HUDEP-2 (cell line): ENCODE results near the gene ABCB8.
"Not testable (repeated sequence)": the region's sequence is repeated elsewhere in the genome, so short reads cannot be mapped to it uniquely, and the experiment has no call there.

ENCODE experiments used
- DNase-seq, 76 experiments: peaks; one replicate each; lab custom pipeline; 2025; ENCODE audit not compliant: unreplicated experiment in 76 of 76; lab: John Stamatoyannopoulos, UW

ABCB8 gene

DNA sequence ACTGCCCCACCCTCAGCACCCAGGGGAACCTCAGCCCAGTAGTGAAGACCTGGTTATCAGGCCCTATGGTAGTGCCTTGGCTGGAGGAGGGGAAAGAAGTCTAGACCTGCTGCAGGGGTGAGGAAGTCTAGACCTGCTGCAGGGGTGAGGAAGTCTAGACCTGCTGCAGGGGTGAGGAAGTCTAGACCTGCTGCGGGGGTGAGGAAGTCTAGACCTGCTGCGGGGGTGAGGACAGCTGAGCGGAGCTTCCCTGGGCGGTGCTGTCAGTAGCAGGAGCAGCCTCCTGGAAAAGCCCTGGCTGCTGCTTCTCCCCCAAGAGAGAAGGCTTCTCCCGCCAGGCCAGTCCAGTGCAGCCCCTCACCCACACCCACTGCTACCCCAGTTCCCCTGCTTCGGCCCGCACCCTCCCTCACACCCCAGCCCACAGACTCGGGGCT, 31.2 kb upstream of the ABCB8 start:
- DNase-seq: no peak

DNA sequence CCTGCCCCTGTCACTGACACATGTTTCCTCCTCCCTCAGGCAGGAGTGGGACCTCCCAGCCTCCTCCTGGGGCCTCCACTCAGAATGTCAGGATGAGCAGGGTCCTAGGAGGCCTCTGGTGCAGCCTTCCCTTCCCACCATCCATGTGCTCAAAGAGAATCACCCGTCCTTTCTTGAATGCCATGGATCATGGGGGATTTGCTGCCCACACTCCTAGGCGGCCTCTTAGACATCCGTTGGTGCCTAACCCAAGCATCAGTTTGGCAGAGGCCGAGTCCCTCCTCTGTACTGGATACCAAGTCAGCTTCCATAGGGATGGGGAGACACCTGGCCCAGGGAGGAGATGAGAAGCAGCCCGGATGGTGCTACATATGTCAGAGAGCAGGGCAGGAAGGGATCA, 30.4 kb upstream of the ABCB8 start:
- DNase-seq: no peak

DNA sequence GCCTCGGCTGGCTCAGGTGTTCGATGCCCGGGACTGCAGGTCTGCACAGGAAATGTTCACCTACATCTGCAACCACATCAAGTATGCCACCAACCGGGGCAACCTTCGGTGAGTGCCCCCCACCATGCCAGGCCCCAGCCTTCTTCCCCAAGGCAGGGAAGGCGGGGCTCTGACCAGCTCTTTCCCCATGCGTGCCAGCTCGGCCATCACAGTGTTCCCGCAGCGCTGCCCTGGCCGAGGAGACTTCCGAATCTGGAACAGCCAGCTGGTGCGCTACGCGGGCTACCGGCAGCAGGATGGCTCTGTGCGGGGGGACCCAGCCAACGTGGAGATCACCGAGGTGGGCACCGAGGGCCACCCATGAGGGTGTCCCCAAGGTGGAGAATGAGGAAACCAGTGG, 29.9 kb upstream of the ABCB8 start:
- no peak for DNase-seq

DNA sequence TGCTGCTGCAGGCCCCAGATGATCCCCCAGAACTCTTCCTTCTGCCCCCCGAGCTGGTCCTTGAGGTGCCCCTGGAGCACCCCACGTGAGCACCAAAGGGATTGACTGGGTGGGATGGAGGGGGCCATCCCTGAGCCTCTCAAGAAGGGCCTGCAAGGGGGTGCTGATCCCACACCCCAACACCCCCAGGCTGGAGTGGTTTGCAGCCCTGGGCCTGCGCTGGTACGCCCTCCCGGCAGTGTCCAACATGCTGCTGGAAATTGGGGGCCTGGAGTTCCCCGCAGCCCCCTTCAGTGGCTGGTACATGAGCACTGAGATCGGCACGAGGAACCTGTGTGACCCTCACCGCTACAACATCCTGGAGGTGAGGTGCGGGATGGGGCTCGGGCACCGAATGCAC, 29.2 kb upstream of the ABCB8 start:
- DNase-seq: no peak

DNA sequence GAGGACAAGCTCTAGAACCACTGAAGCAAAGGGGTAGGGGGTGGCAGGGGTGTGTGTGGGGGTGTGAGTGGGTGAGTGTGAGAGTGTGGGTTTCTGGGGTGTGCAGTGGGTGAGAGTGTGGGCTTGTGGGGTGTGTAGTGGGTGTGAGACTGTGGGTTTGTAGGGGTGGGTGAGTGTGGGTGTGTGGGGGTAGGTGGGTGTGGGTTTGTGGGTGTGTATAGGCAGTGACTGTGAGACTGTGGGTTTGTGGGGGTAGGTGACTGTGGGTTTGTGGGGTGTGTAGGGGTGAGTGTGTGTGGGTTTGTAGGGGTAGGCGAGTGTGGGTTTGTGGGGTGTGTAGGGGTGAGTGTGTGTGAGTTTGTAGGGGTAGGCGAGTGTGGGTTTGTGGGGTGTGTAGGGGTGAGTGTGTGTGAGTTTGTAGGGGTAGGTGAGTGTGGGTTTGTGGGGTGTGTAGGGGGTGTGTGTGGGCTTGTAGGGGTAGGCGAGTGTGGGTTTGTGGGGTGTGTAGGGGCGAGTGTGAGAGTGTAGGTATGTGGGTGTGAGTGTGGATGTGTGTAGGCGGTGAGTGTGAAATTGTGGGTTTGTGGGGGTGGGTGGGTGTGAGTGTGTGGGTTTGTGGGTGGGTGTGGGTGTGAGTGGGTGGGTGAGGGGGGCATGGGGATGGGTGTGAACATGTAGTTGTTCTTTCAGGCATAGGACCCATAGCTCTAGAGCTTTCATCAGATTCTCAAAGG, 28.6 kb upstream of the ABCB8 start:
- no peak for DNase-seq

DNA sequence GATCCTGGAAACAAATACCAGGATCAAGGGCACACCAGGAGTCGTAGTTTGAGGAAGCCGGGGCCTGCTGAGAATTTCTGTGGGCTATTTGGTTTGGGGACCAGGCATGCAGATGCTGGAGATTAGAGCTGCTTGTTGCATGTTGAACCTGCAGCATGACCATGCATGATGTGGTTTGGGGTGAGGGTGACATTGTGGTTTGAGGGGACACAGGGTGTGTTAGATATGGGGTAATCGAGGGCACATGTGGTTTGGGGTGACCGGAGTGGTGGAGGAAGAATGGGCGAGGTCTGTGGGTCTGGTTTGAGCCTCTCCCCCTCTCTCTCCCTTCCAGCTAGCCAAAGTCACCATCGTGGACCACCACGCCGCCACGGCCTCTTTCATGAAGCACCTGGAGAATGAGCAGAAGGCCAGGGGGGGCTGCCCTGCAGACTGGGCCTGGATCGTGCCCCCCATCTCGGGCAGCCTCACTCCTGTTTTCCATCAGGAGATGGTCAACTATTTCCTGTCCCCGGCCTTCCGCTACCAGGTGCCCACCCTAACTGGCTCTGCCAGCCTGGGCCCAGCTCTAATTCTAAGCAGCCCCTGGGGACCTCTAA, 27.3 kb upstream of the ABCB8 start:
- DNase-seq: no peak

DNA sequence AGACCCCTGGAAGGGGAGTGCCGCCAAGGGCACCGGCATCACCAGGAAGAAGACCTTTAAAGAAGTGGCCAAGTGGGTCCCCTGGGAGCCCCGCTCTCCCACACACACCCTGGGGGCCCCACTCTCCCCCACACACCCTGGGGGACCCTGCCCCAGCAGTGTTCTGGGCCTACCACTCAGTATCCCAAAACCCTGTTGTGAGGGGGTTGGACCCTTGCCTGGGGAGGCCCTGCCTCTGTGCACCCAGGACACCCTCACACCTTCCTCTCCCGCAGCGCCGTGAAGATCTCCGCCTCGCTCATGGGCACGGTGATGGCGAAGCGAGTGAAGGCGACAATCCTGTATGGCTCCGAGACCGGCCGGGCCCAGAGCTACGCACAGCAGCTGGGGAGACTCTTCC, 26.7 kb upstream of the ABCB8 start:
- DNase-seq: no peak

DNA sequence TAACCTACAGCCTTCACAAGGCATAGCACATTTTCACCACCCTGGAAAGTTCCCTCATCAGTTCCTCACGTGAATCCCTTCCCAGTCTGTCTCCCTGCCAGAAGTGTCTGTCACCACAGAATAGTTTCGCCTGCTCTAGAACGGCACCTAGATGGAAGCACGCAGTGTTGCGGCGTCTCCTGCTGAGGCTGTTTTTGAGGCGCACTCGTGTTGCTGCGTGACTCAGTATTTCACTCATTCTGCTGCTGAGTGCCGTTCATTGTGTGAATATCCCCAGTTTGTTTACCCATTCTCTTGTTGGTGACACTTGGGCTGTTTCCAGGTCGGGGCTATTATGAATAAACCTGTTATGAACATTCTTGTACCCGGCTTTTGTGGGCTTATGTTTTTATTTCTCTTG, 24.7 kb upstream of the ABCB8 start:
- no peak for DNase-seq

DNA sequence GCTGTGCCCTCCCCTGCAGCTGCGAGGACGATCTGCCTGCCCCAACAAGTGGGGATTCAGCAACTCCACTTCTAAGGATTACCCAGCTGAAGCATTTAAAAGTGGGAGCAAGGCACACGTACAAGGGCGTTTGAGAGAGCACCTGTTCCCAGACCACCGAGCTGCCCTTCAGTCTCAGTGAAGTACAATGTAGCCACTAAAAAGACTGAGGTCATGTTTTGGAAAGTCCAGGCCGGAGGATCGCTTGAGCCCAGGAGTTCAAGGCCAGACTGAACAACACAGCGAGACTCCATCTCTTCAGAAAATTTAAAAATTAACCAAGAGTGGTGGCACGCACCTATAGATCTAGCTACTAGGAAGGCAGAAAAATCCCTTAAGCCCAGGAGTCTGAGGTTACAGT, 22.7 kb upstream of the ABCB8 start:
- DNase-seq: no peak

DNA sequence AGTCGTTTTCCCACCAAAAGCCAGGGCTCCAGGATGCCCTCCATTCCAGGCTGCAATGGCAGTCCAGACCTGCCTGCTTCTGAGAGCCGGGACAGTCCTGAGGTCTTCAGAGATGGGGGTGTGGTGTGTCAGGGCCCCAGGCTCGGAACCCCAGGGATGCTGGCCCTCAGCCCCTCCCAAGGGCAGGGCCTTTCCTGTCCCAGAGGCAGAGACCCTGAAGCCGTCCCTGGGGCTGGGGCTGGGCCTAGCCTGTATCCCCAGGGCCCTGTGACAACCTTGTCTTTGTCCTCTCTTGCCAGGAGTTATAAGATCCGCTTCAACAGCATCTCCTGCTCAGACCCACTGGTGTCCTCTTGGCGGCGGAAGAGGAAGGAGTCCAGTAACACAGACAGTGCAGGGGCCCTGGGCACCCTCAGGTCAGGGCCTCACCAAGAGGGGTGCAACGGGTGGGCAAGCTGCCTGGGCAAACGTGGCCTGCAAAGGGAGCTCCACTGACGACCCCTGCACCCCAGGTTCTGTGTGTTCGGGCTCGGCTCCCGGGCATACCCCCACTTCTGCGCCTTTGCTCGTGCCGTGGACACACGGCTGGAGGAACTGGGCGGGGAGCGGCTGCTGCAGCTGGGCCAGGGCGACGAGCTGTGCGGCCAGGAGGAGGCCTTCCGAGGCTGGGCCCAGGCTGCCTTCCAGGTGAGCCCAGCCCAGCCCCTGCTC, 21.5 kb upstream of the ABCB8 start:
- DNase-seq: no peak

DNA sequence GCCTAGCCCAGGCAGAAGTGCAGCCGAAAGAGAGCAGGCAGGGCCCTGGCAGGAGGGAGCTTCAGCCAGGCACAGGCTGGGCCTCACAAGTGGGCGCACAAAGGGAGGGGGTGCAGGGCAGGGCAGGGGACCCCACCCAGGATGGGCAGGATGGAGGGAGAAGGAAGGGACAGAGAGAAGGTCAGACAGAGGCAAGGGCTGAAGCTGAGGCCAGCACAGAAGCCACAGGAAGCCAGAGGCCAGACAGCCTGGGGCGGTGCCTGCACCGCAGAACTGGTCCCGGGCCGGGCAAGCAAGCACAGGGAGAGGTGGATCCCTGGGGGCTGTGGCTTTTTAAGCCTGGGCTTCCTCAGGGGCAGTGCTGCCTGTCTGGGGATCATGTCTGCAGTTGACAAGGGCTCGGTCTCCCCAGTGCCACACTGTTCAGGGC, 20.8 kb upstream of the ABCB8 start:
- peak in 17 of 76 experiments; percentile 14 to 49 (median 33) for DNase-seq

DNA sequence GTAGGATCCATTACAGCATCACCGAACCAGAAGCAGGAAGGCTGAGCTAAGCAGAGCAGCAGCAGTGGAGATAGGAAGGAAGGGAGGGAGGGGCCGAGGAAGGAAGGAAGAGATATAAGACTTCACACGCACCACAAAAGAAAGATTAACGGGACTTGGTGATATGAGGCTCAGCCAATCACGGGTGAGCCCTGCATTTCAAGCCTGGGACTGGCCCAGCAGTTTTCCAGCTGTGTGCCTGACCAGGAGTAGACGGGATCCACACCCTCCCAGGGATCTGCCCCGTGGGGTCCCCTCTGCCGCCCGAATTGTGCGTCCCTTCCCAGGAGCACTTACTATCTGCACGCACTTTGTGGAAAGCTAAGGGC, 20.1 kb upstream of the ABCB8 start:
- peak in 74 of 76 experiments; percentile 28 to 87 (median 67) for DNase-seq

DNA sequence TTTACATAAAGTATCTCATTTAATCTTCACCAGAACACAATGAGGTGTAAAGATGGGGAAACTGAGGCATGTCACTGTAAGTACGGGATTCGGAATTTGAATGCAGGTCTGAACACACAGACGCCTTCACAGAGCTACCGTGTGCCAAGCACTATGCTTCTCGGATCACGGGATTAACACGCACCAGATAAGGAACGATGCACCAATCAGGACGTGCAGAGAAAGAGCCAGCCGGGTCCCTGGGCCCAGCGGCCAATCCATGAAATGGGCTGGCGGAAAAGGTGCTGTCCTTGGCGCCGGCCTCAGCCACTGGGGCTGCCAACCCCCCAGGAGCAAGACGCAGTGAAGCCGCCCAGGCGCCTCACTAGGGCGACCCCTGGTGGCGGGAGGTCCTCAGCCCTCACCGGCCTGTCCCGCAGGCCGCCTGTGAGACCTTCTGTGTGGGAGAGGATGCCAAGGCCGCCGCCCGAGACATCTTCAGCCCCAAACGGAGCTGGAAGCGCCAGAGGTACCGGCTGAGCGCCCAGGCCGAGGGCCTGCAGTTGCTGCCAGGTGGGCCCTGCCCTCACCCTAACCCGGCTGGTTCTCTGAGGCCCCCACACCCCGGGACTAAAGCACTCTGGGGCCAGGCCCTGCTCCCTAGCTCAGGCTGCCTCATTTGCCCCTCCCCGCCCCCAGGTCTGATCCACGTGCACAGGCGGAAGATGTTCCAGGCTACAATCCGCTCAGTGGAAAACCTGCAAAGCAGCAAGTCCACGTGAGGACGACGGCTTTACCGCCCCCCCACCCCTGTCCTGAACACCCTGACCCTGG, 19.5 kb upstream of the ABCB8 start:
- DNase-seq: peak in 75 of 76 experiments; percentile 74 to 98 (median 94)

DNA sequence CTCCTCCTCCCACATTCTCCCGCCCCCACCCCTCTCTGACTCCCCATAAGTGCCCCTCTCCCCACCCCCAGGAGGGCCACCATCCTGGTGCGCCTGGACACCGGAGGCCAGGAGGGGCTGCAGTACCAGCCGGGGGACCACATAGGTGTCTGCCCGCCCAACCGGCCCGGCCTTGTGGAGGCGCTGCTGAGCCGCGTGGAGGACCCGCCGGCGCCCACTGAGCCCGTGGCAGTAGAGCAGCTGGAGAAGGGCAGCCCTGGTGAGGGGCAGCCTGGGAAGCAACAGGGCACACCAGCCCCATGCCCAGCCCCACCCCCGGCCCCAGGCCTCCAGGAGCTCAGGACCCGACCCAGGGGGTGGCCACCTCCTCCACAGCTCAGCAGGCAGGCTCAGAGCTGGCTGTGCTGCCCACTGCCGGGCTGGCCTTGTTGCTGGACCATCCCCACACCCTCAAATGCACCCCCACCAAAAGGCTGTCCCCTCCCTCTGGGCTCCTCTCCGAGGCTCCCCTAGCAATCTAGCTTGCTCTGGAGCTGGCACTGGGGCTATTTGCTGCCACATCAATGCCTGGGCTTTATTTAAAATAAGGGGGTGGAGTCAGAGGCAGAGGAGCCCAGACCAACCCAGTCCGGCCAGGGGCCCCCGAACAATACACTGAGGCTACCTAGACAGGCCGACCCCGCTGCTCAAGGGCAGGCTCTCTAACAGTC, 18.8 kb upstream of the ABCB8 start:
- DNase-seq: peak in 28 of 76 experiments; percentile 12 to 80 (median 43)

DNA sequence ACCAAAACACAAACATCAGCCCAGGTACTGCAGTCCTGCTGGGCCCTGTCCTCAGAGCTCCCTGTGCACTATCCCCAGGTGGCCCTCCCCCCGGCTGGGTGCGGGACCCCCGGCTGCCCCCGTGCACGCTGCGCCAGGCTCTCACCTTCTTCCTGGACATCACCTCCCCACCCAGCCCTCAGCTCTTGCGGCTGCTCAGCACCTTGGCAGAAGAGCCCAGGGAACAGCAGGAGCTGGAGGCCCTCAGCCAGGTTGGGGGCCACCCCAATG, 18.3 kb upstream of the ABCB8 start:
- DNase-seq: no peak

DNA sequence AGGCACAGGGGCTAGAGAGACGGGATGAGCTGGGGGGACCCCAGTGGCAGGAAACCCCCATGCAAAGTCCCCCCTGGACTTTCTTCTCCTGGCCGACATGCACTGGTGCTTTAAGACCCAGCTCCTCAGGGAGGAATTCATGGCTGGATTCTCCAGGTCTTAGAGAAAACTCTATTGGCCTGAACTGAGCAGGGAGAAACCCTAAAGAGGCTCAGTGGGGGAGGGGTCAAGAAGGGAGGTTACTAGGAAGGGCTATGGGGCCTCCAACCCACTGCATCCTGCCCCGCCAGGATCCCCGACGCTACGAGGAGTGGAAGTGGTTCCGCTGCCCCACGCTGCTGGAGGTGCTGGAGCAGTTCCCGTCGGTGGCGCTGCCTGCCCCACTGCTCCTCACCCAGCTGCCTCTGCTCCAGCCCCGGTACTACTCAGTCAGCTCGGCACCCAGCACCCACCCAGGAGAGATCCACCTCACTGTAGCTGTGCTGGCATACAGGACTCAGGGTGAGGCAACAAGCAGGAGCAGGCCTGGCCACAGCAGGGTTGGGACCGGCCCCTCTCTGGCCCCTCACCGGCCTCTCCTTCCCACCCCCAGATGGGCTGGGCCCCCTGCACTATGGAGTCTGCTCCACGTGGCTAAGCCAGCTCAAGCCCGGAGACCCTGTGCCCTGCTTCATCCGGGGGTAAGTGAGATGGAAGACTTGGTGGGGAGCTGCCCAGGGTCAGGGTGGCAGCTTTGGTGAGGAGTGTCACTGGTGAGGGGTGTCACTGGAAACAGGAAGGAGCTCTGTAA, 17.7 kb upstream of the ABCB8 start:
- DNase-seq: peak in 12 of 76 experiments; percentile 5 to 65 (median 45)

DNA sequence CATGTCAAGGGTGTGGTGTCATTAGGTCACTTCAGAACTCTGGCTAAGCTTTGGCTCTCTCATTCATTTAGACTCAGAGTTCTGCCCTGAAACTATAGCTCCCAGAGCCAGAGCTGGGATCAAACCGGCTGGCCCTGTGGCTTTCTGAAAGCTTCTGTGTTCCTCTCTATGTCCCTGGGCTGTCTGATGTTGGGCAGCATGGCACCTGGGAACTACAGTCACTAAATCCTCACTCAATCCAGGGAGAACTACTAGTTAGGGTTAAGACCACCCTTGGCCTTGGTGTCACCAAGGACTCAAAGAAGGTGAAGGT, 17.2 kb upstream of the ABCB8 start:
- peak in 5 of 76 experiments; percentile 13 to 43 (median 33) for DNase-seq

DNA sequence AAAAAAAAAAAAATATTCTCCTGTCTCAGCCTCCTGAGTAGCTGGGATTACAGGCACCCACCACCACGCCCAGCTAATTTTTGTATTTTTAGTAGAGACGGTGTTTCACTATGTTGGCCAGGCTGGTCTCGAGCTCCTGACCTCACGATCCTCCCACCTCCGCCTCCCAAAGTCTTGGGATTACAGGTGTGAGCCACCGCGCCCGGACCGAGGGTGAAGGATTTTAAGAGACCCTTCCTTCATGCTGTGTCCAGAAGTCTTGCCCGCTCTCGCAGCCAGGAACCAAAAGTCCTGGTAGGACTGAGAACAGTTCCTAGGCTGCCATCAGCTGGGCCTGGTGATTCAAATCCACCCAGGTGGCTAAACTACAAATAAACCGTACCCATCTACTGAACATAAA, 16.6 kb upstream of the ABCB8 start:
- DNase-seq: not testable (repeated sequence)

DNA sequence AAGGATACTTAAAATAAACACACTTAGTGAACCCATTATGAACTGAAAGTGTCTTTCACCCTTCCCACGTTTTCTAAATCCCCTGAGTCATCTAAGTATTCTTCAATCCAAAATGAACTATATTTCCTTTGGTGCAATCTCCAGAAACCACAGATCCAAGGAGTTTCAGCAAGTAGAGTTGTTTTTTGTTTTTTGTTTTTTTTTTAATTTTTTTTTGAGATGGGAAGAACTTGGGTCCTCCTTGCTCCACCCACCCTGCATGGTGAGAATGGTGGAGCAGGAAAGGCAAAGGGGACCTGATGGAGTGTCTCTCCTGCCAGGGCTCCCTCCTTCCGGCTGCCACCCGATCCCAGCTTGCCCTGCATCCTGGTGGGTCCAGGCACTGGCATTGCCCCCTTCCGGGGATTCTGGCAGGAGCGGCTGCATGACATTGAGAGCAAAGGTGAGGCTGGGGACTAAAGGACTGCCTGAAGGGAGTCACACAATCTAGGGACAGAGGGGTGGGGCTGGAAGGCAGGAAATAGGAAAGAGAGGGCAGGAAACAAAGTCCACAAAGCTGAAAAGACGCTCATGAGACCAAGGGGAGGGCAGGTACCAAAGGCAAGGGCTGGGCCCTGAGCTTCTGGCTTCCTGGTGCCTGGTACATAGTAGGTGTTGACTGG, 16.1 kb upstream of the ABCB8 start:
- no peak for DNase-seq
